Islet precursor cell (in vitro differentiated cells): ENCODE results near the gene MYL2.
A peak's percentile ranks its signal among the peaks of the same experiment; 100 is the strongest.

ENCODE experiments used
- DNase-seq: peaks from one replicate; pipeline ENCODE4 v3.0.0-alpha.2; 2018

Gene MYL2, protein sequence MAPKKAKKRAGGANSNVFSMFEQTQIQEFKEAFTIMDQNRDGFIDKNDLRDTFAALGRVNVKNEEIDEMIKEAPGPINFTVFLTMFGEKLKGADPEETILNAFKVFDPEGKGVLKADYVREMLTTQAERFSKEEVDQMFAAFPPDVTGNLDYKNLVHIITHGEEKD

GRCh38 chr12:110920324-110920910 is at the start of gene MYL2:
Gene MYL2 (minus strand): TSS chr12:110920579. CDS start chr12:110920529, 50 bp downstream.
- DNase-seq, result no peak

- DNase-seq, result peak; percentile 47
These were observed 45.8 kb upstream of the MYL2 start for GRCh38 chr12:110966081-110966760.

DNA sequence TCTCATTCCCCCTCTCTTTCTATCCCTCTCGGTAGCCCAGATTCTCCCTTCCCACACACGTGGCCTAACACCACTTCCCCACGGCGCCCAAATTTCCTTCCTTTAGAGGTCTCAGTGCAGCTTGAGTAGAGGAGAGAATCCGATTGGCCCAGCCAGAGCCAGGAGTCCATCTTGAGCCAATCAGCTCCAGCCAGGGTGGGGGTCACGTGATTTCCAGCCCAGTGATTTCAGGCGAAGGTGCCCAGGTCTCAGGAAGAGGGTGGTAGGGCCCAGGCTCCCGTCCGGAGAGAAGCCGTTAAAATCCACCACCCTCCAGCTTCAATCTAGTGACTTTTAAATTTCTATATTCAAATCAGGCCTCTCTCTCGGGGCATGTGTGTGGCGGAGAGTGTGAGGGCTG is 45.2 kb upstream of the MYL2 start:
- peak; percentile 45 for DNase-seq

GRCh38 chr12:110960795-110961194 is 40.4 kb upstream of the MYL2 start:
- DNase-seq, result no peak

GRCh38 chr12:110957652-110958051 is 37.3 kb upstream of the MYL2 start:
- DNase-seq, result no peak

GRCh38 chr12:110957159-110957558 is 36.8 kb upstream of the MYL2 start:
- no peak for DNase-seq

DNA sequence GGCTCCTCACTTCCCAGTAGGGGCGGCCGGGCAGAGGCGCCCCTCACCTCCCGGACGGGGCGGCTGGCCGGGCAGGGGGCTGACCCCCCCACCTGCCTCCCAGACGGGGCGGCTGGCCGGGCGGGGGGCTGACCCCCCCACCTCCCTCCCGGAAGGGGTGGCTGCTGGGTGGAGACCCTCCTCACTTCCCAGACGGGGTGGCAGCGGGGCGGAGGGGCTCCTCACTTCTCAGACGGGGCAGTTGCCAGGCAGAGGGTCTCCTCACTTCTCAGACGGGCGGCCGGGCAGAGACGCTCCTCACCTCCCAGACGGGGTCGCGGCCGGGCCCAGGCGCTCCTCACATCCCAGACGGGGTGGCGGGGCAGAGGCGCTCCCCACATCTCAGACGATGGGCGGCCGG is 30.5 kb upstream of the MYL2 start:
- DNase-seq, result peak; percentile 19

DNA sequence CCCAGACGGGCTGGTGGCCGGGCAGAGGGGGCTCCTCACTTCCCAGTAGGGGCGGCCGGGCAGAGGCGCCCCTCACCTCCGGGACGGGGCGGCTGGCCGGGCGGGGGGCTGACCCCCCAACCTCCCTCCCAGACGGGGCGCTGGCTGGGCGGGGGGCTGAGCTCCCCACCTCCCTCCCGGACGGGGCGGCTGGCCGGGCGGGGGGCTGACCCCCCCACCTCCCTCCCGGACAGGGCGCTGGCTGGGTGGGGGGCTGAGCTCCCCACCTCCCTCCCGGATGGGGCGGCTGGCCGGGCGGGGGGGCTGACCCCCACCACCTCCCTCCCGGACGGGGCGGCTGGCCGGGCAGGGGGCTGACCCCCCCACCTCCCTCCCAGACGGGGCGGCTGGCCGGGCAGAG is 30.1 kb upstream of the MYL2 start:
- peak; percentile 26 for DNase-seq

DNA sequence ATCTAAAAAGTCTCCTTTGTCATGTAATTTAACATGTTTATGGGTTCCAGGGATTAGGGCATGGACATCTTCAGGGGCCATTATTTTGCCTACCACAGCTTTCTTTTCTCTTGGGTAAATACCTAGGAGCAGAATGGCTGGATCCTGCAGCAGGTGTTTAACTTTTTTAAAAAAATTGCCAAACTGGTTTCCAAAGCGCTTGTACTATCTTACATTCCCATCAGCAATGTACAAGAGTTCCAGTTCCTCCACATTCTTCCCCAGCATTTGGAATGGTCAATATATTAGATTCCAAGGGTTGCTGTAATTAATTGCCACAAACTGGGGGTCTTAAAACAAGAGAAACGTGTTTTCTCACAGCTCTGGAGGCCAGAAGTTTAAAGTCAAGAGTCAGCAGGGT is 27.7 kb upstream of the MYL2 start:
- DNase-seq, result peak; percentile 42

DNA sequence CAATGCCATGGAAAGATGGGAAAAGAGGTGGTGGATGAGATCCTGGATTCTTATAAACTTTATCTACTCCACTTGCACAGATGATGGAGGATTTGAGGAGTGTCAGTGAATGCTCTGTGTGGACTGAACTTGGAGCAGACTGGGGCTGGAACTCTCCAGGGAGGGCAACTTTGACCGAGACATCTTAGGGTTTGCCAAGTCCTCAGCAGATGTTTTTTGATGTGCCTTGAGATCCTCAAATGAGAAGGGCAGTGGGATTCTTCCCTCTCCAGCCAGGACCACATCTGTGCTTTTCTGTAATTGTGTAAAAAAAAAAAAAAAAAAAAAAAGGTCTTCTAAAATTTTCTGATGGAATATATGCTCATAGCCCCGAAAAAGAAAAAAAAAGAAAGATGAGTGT is 23.0 kb upstream of the MYL2 start:
- no peak for DNase-seq

DNA sequence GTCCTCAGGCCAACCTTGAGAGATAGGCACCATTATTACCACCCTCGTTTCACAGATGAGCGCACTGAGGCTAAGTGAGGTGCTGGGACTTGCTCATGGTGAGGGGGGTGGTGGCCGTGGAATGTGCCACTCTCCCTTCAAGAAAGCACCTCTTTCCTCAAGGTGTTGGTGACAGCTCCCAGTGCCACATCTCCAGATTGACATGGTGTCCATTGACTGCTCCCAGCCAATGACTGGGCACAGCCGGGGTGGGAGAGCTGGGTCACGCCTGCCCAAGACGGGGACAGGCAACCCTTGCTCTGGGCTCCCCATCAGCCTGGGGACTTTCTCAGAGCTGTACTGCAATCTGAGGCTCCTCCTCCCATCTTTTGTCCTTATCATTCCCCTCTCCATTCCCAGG is 21.0 kb upstream of the MYL2 start:
- DNase-seq, result peak; percentile 49

DNA sequence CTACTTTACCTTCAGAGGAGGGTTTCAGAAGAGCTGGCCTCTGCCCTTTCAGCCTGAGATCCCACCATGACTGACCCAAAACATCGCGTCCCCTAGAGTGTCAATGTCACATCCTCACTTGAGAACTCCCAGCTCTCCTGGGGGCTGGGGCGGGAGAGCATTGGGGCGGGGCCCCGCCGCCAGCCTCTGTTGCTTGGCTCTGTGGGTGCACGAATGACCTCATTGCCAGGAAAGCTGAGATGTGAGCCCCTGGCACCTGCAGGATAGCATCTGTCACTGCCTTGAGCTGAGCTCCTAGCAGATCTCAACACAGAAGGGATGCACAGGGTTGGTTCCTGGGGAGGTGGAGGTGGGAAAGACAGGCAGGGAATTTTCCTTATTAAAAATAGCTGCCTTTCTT is 20.6 kb upstream of the MYL2 start:
- peak; percentile 45 for DNase-seq

DNA sequence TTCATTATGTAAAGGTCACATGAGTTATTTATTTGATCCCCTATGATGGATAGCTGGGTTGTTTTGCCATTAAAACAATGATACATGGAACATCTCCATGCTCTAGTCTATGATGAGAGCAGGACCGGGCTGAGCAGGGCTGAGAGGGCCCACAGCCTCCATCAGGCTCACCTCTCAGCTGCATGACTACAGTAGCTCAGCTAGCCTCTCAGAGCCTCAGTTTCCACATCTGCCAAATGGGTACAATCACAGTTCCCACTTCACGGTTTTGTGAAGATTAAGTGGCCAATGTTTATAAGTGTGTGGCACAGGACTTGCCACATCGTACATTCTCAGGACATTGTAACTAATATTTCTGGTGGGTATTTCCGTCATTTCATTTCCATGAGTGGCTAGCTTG is 19.9 kb upstream of the MYL2 start:
- peak; percentile 4 for DNase-seq

DNA sequence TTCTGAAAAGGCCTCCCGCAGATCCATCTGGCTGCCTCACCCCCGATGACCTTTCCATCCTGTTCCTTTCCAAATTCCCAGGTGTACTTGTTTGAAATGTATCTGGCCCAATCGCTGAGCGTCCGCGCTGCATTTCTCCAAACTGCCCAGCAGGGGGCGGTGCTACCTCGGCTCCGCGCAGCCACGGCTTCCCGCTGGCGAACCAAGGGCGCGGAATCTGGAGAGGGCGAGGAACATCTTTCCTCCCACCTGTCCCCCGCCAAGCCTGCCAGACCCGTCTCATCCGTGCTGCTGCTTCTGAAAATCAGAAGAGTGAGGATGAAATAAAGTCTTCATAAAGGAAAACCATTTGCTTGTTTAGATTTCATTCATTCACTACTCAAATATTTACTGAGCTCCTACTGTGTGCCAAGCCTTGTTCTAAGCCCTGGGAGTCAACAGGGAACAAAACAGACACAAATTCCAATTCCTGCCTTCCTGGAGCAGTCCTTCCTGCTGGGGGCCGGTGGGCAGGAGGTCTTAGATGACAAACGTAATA is 16.8 kb upstream of the MYL2 start:
- DNase-seq, result peak; percentile 93

DNA sequence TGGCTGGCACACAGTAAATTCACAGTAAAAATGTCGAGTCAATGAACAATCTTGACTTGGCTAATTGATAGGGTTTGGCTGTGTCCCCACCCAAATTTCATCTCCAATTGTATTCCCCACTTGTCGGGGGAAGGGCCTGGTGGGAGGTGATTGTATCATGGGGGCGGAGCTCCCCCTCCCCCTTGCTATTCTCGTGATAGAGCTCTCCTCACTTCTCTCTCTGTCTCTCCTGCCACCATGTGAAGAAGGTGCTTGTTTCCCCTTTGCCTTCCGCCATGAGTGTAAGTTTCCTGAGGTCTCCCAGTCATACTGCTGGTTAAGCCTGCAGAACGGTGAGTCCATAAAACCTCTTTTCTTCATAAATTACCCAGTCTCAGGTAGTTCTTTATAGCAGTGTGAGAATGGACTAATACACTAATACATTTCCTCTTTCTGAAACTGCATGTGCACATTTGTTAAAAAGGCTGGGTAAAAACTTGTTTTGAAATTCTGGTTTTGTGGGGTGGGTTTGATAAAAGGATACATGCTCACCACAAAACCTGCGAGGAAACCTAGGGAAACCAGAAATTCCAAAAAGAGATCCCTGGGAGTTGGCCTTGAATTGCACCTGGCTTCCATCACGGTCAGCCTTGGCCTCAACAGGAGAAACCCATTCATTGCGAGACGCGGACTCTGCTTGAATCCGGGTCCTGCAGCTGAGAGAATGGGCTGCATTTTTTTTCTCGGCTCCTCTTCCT is 16.2 kb upstream of the MYL2 start:
- DNase-seq, result peak; percentile 63

DNA sequence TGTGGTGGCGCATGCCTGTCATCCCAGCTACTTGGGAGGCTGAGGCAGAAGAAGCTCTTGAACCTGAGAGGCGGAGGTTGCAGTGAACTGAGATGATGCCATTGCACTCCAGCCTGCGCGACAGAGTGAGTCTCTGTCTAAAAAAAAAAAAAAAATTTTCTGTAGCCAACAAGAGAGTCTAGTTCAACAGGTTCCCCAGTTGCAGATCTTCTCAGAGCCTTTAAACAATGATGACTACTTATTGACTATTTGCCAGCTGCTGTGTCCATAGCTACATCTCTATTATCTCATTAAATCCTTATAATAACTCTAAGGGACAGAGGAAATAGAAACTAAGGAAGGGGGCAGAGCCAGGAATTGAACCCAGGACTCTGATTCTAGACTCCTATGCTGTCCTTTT is 15.2 kb upstream of the MYL2 start:
- DNase-seq, result peak; percentile 2

DNA sequence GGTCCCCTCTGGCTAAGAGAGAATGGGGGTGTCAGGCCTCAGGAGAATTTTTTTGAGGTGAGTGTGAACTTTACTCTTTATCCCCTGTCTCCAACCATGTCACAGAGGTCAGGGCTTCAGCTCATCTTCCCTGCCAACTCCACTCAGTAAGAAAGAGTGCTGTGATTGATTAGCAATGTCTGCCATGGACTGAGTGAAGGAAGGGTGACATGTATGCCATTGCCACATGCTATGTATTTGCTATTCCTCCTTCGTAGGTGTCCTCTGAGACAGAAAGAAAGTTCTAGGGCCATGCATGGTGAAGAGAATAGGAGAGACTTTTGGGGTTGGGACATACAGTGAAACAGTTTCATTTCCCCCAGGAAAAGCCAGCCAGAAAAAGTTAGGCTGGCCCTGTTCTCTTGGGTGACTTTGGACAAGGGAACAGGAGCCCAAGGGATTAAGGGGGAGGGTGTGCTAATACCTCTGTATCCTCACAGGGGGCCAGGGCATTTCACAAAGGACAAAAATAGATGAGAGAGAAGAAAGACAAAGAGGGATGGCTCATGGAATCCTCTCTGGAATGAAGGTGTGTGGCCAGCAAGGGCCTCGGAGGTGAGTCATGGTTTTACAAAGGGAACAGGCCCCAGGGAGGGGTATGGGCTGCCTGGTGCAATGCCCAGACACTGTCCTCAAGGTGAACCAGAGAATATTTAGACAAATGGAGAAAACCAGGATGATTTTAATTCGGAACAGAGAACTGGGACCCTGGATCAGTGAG is 13.9 kb upstream of the MYL2 start:
- peak; percentile 95 for DNase-seq

GRCh38 chr12:110933326-110933974 is 13.1 kb upstream of the MYL2 start:
- DNase-seq, result peak; percentile 49

DNA sequence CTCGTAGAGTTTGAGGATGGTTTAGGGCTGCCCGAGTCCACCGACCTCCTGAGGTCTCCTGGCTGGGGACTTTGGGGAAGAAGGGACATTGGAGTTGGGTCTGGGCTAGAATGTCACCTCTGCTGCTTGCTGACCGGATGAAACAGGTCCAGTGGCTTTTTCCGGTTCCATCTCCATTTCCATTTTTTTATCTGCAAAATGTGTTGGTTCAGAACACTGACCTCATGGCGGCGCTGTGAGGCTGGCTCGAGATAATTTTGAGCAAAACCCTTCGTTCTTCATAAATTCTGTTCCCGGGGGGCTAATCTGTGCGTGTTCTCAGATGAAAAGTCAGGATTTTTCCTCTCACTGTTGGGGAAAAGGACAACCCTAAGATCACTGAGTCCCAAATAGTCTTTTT is 11.7 kb upstream of the MYL2 start:
- peak; percentile 66 for DNase-seq

GRCh38 chr12:110931315-110931728 is 10.9 kb upstream of the MYL2 start:
- peak; percentile 89 for DNase-seq

DNA sequence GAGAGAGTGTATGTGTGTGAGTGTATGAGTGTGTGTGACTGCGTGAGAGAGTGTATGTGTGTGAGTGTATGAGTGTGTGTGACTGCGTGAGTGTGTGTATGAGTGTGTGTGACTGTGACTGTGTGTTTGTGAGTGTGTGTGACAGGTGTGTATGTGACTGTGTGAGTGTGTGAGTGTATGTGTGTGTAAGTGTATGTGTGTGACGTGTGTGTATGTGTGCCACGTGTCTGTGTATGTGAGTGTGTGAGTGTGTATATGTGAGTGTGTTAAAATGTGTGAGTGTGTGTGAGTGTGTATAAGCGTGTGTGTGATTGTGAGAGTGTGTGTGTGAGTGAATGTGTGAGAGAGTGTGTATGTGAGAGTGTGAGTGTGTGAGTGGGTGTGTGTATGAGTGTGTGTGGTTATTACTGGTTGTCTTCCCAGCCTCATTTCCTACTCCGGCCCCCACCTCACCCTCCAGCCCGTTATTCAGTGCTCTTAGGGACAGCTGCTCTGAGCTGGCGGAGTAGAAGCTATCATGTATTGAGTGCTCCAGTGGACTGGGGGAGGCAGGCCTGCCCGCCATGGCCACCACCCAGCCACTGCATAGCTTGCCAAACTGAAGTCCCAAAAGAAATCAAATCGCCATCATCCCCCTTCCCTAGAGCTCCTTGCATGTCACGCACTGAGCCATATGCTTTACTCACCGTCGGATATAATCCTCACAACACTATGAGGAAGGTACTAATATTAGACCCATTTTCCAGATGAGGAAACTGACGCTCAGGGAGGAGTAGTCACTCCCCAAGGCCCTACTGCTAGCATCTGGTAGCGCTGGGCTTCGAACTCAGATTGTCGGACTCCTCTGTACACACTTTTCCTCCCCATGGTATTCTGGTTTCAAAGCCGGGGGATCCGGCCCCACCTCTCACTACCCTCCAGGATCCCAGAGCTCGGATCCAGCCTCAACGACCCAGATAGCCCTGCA is 10.3 kb upstream of the MYL2 start:
- DNase-seq, result peak; percentile 51
